ENCODE data around the gene PTPN13.

The PTPN13 gene, protein sequence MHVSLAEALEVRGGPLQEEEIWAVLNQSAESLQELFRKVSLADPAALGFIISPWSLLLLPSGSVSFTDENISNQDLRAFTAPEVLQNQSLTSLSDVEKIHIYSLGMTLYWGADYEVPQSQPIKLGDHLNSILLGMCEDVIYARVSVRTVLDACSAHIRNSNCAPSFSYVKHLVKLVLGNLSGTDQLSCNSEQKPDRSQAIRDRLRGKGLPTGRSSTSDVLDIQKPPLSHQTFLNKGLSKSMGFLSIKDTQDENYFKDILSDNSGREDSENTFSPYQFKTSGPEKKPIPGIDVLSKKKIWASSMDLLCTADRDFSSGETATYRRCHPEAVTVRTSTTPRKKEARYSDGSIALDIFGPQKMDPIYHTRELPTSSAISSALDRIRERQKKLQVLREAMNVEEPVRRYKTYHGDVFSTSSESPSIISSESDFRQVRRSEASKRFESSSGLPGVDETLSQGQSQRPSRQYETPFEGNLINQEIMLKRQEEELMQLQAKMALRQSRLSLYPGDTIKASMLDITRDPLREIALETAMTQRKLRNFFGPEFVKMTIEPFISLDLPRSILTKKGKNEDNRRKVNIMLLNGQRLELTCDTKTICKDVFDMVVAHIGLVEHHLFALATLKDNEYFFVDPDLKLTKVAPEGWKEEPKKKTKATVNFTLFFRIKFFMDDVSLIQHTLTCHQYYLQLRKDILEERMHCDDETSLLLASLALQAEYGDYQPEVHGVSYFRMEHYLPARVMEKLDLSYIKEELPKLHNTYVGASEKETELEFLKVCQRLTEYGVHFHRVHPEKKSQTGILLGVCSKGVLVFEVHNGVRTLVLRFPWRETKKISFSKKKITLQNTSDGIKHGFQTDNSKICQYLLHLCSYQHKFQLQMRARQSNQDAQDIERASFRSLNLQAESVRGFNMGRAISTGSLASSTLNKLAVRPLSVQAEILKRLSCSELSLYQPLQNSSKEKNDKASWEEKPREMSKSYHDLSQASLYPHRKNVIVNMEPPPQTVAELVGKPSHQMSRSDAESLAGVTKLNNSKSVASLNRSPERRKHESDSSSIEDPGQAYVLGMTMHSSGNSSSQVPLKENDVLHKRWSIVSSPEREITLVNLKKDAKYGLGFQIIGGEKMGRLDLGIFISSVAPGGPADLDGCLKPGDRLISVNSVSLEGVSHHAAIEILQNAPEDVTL (N-terminal part only)

DNA sequence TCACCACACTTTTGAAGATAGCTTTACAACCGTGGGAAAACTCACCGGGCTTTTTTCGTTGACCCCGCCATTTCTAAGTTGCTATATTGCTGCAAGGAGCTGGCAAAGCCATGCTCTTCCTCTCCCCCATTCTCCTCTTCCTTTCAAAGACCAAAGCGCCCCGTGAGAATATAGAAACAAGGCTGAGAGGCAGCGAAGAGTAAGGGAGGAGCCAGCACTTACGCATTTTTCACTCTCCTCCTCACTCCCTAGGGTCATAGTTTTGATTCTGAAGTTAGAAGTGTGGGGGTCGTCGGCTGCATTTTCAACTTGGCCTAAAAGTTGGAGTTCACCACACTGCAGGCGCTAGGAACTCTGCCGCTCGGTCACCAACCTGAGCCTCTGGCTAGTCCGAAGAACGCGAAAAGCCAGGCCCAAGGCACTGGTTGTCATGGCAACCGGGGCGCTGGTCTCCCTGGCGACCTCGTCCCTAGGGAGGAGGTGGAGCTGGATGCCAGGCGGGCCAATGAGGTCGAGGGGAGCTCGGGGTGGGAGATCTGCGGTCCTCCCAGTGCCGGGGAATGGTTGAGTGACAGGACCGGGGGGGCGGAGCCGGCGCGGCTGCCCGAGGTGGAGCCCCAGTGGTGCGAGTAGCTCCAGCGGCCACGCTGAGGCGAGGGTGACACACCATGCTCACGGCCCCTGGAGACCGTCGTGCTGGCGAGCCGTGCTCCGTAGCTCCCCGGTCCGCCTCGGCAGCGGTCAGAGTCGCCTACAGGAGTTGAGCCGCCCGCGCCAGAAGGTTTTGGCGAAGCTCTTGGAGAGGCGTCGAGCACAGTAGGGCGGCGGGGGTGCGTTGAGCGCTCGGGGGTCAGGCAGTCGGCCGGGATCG, at the start of gene PTPN13:
PTPN13 (plus strand) TSS at position 628 of the 871 bp plus-strand sequence. CDS start 40,942 bp downstream, outside the sequence.
- TF ChIP-seq, protein P1, sequence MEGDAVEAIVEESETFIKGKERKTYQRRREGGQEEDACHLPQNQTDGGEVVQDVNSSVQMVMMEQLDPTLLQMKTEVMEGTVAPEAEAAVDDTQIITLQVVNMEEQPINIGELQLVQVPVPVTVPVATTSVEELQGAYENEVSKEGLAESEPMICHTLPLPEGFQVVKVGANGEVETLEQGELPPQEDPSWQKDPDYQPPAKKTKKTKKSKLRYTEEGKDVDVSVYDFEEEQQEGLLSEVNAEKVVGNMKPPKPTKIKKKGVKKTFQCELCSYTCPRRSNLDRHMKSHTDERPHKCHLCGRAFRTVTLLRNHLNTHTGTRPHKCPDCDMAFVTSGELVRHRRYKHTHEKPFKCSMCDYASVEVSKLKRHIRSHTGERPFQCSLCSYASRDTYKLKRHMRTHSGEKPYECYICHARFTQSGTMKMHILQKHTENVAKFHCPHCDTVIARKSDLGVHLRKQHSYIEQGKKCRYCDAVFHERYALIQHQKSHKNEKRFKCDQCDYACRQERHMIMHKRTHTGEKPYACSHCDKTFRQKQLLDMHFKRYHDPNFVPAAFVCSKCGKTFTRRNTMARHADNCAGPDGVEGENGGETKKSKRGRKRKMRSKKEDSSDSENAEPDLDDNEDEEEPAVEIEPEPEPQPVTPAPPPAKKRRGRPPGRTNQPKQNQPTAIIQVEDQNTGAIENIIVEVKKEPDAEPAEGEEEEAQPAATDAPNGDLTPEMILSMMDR (IDR thresholded peaks at IDR 0.05; ENCODE audit: low read depth, low read length, missing control alignments) = no peak
- H3K27me3 ChIP-seq (replicated peaks) = no peaks in the 10 kb centered on the region
- peak within 1 kb of the TSS; percentile 80 for H3K27ac ChIP-seq
- no peaks in the 10 kb centered on the region for H3K36me3 ChIP-seq (replicated peaks)
- DNase-seq = peak; percentile 99
- in situ Hi-C loops (cut with HindIII; ENCODE audit: low pct_ligation_motif_present, low sequenced_read_pairs) = no loop called here
- peak within 1 kb of the TSS; percentile 80 for H3K4me3 ChIP-seq (ENCODE audit: low read depth, low read length)

DNA sequence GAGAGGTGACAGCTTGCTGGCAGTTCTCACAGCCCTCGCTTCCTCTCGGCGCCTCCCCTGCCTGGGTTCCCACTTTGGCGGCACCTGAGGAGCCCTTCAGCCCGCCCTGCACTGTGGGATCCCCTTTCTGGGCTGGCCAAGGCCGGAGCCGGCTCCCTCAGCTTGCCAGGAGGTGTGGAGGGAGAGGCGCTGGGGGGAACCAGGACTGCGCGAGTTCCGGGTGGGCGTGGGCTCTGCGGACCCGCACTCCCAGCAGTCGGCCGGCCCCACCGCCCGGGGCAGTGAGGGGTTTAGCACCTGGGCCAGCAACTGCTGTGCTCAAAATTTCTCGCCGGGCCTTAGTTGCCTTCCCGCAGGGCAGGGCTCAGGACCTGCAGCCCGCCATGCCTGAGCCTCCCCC, 47.0 kb upstream of the PTPN13 start:
- no peaks in the 10 kb centered on the region for H3K27me3 ChIP-seq (replicated peaks)
- in situ Hi-C loops (cut with HindIII; ENCODE audit: low pct_ligation_motif_present, low sequenced_read_pairs) = no loop called here
- no peak for DNase-seq
- TF ChIP-seq, protein P1 (IDR thresholded peaks at IDR 0.05; ENCODE audit: low read depth, low read length, missing control alignments) = no peak
- H3K36me3 ChIP-seq (replicated peaks) = no peaks in the 10 kb centered on the region
- no peak overlapping the region for H3K4me3 ChIP-seq (ENCODE audit: low read depth, low read length)
- H3K27ac ChIP-seq = no peak overlapping the region

DNA sequence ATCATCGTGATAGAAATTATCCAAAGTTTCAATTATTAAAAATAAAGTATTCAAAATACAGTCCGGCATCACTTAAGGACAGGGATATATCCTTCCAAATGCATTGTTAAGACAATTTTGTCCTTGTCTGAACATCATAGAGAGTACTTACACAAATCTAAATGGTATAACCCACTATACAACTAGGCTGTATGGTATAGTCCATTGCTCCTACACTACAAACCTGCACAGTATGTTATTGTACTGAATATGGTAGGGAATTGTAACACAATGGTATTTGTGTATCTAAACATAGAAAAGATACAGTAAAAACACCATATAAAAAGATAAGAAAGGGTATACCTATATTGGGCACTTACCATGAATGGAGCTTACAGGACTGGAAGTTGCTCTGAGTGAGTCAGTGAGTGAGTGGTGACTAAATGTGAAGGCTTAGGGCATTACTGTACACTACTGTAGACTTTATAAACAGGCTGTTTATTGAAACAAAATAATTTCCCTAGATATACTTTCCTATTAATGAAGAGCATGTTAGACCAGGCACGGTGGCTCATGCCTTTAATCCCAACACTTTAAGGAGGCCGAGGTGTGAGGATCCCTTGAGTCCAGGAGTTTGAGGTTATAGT, 44.8 kb upstream of the PTPN13 start:
- TF ChIP-seq, protein P1 (IDR thresholded peaks at IDR 0.05; ENCODE audit: low read depth, low read length, missing control alignments) = no peak
- Histone ChIP-seq H3K27me3 (replicated peaks) (no peaks in the 10 kb centered on the region), H3K27ac (no peak overlapping the region), H3K4me3 (ENCODE audit: low read depth, low read length) (no peak overlapping the region), H3K36me3 (replicated peaks) (no peaks in the 10 kb centered on the region)
- in situ Hi-C loops (cut with HindIII; ENCODE audit: low pct_ligation_motif_present, low sequenced_read_pairs) = no loop called here
- DNase-seq = peak; percentile 58

DNA sequence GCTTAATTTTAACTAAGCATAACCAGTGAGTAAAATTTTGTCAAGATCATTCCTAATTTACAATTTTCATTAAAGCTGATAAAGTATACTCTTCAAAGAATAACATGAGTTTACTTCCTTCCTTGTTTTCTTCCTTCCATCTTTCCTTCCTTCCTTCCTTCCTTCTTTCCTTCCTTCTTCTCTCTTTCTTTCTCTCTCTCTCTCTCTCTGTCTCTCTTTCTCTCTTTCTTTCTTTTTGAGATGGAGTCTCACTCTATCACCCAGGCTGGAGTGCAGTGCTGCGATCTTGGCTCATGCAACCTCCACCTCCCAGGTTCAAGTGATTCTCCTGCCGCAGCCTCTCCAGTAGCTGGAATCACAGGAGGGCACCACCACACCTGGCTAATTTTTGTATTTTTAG, 42.7 kb upstream of the PTPN13 start:
- TF ChIP-seq, protein P1 (IDR thresholded peaks at IDR 0.05; ENCODE audit: low read depth, low read length, missing control alignments) = no peak
- no peaks in the 10 kb centered on the region for H3K36me3 ChIP-seq (replicated peaks)
- H3K27ac ChIP-seq = no peak overlapping the region
- in situ Hi-C loops (cut with HindIII; ENCODE audit: low pct_ligation_motif_present, low sequenced_read_pairs) = no loop called here
- DNase-seq = no peak
- no peaks in the 10 kb centered on the region for H3K27me3 ChIP-seq (replicated peaks)
- H3K4me3 ChIP-seq (ENCODE audit: low read depth, low read length) = no peak overlapping the region

DNA sequence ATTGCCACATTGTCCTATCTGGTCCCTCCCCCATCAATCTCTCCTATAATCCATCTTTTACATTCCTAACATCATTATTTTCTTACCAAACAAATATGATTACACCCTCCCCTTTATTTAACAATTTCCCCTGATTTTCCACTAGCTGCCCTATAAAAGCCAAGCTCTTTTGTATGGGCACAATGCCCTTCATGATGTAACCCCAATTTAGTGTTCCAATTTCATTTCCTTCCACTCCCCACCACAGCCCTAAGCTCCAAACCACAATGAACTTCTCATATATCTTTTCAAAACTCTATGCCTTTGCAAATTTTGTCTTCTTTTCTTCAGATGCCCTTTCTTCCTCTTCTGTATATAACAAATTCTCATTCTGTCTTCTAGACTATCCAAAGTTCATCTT, 39.5 kb upstream of the PTPN13 start:
- in situ Hi-C loops (cut with HindIII; ENCODE audit: low pct_ligation_motif_present, low sequenced_read_pairs) = no loop called here
- Histone ChIP-seq H3K27me3 (replicated peaks) (no peaks in the 10 kb centered on the region), H3K36me3 (replicated peaks) (no peaks in the 10 kb centered on the region), H3K27ac (no peak overlapping the region), H3K4me3 (ENCODE audit: low read depth, low read length) (no peak overlapping the region)
- TF ChIP-seq, protein P1 (IDR thresholded peaks at IDR 0.05; ENCODE audit: low read depth, low read length, missing control alignments) = no peak
- no peak for DNase-seq
